ENCODE measurements around the gene HECTD1.

GRCh38 chr14:31166271-31166561 is 41.4 kb downstream of the HECTD1 start:
- no peak for TF ChIP-seq CTCF (IDR thresholded peaks at IDR 0.05)
- no peak for TF ChIP-seq POLR2A (IDR thresholded peaks at IDR 0.05; ENCODE audit: low read length)
- TF ChIP-seq MAX (IDR thresholded peaks at IDR 0.05) = no peak
- no peak for TF ChIP-seq PHF8 (IDR thresholded peaks at IDR 0.05; ENCODE audit: borderline replicate concordance, low read depth)
- no peak for TF ChIP-seq PBX3 (IDR thresholded peaks at IDR 0.05)
- TF ChIP-seq CHD4 (IDR thresholded peaks at IDR 0.05; ENCODE audit: borderline replicate concordance) = no peak
- TF ChIP-seq EP300 (IDR thresholded peaks at IDR 0.05) = no peak
